Umbilical cord (tissue), 2 donors: ENCODE data around the gene DGCR8. TPM values are rescaled to one million over a fixed set of nuclear protein-coding genes. Genes with fewer than 3 reads are reported as not detected.
A peak's percentile ranks its signal among the peaks of the same experiment; 100 is the strongest.
"Not testable (repeated sequence)": the region's sequence is repeated elsewhere in the genome, so short reads cannot be mapped to it uniquely, and the experiment has no call there.

ENCODE experiments used
- DNase-seq: peaks from one replicate; pipeline ENCODE4 v3.0.0-alpha.2; 2015; ENCODE audit warnings: low spot score
- total RNA-seq: library from RNA; depleted of rRNA; stranded (reverse); fragments of >200 nt; gene quantifications from one replicate; pipeline ENCODE4 v1.2.3, GENCODE V29; 2014; ENCODE audit warnings: low replicate concordance; ENCODE audit not compliant: insufficient read depth

DGCR8 gene
- total RNA-seq, 1 donor from 2014 or later, result 16.4 TPM

- DNase-seq, result no peak
Observed at GRCh38 chr22:20152464-20152890, 72.4 kb downstream of the DGCR8 start.

GRCh38 chr22:20153945-20154344 is 73.9 kb downstream of the DGCR8 start:
- DNase-seq, result no peak

GRCh38 chr22:20154602-20155187 is 74.7 kb downstream of the DGCR8 start:
- no peak for DNase-seq

- DNase-seq, result no peak
Observed at GRCh38 chr22:20155330-20156041, 75.4 kb downstream of the DGCR8 start.

GRCh38 chr22:20156042-20156389 is 76.0 kb downstream of the DGCR8 start:
- DNase-seq, result no peak

- DNase-seq, result peak; percentile 58
Observed at GRCh38 chr22:20156611-20157429, 76.8 kb downstream of the DGCR8 start.

- no peak for DNase-seq
Observed at GRCh38 chr22:20157430-20158183, 77.6 kb downstream of the DGCR8 start.

GRCh38 chr22:20158391-20159036 is 78.5 kb downstream of the DGCR8 start:
- DNase-seq, result no peak

GRCh38 chr22:20159076-20159475 is 79.0 kb downstream of the DGCR8 start:
- no peak for DNase-seq

- not testable (repeated sequence) for DNase-seq
Observed at GRCh38 chr22:20159531-20159930, 79.5 kb downstream of the DGCR8 start.

- no peak for DNase-seq
Observed at GRCh38 chr22:20160041-20160440, 80.0 kb downstream of the DGCR8 start.

Other genes with a start within 250 kb of the DGCR8 start
- 19.7 TPM for gene GNB1L, start 225.4 kb upstream of the DGCR8 start, total RNA-seq
- gene RTL10, start 225.4 kb upstream of the DGCR8 start, total RNA-seq, result 13.5 TPM
- gene COMT, start 138.5 kb upstream of the DGCR8 start, total RNA-seq, result 140 TPM
- 32.0 TPM for gene TXNRD2, start 138.4 kb upstream of the DGCR8 start, total RNA-seq
- 35.4 TPM for gene ARVCF, start 63.4 kb upstream of the DGCR8 start, total RNA-seq
- 20.5 TPM for gene TANGO2, start 59.1 kb upstream of the DGCR8 start, total RNA-seq
- 265 TPM for gene RANBP1, start 35.9 kb downstream of the DGCR8 start, total RNA-seq
- gene TRMT2A, start 37.0 kb downstream of the DGCR8 start, total RNA-seq, result 30.8 TPM
- 2.2 TPM for gene ZDHHC8, start 51.6 kb downstream of the DGCR8 start, total RNA-seq
- gene CCDC188, start 70.8 kb downstream of the DGCR8 start, total RNA-seq, result not detected
- 1.4 TPM for gene RTN4R, start 188.1 kb downstream of the DGCR8 start, total RNA-seq
- 40.0 TPM for gene DGCR6L, start 239.8 kb downstream of the DGCR8 start, total RNA-seq